AG09319 (cell line): ENCODE data around the gene MLF2.

Experiments used
- DNase-seq: peaks from one replicate; pipeline ENCODE4 v3.0.0-alpha.2; 2010; ENCODE audit warnings: low read depth; ENCODE audit errors: extremely low read depth
- TF ChIP-seq, protein P1 (sequence below): IDR thresholded peaks from 2 replicates; pipeline ENCODE4 v1.5.1; 2011; ENCODE audit warnings: low read depth, mild to moderate bottlenecking, inconsistent platforms, low read length, moderate library complexity

MLF2 gene

DNA sequence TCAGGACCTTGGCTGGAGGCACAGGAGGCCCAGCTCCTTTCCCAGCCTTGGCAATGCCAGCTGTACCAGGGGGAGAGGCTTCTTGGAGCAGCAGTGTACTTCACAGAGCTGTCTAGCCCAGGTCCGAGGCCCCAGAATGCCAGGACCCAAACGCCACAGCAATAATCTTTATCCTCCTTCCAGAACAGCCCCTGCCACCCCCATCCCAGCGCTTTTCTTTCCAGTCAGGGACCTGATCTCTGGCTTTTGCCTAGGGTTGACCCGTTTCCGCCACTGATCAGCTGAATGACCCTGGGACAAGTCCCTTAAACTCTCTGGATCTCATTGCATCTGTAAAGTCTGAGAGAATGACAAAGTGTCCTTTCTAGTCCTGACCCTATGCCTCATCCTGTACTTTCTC, 24.4 kb upstream of the MLF2 start:
- TF ChIP-seq, protein P1, sequence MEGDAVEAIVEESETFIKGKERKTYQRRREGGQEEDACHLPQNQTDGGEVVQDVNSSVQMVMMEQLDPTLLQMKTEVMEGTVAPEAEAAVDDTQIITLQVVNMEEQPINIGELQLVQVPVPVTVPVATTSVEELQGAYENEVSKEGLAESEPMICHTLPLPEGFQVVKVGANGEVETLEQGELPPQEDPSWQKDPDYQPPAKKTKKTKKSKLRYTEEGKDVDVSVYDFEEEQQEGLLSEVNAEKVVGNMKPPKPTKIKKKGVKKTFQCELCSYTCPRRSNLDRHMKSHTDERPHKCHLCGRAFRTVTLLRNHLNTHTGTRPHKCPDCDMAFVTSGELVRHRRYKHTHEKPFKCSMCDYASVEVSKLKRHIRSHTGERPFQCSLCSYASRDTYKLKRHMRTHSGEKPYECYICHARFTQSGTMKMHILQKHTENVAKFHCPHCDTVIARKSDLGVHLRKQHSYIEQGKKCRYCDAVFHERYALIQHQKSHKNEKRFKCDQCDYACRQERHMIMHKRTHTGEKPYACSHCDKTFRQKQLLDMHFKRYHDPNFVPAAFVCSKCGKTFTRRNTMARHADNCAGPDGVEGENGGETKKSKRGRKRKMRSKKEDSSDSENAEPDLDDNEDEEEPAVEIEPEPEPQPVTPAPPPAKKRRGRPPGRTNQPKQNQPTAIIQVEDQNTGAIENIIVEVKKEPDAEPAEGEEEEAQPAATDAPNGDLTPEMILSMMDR, result no peak
- no peak for DNase-seq

DNA sequence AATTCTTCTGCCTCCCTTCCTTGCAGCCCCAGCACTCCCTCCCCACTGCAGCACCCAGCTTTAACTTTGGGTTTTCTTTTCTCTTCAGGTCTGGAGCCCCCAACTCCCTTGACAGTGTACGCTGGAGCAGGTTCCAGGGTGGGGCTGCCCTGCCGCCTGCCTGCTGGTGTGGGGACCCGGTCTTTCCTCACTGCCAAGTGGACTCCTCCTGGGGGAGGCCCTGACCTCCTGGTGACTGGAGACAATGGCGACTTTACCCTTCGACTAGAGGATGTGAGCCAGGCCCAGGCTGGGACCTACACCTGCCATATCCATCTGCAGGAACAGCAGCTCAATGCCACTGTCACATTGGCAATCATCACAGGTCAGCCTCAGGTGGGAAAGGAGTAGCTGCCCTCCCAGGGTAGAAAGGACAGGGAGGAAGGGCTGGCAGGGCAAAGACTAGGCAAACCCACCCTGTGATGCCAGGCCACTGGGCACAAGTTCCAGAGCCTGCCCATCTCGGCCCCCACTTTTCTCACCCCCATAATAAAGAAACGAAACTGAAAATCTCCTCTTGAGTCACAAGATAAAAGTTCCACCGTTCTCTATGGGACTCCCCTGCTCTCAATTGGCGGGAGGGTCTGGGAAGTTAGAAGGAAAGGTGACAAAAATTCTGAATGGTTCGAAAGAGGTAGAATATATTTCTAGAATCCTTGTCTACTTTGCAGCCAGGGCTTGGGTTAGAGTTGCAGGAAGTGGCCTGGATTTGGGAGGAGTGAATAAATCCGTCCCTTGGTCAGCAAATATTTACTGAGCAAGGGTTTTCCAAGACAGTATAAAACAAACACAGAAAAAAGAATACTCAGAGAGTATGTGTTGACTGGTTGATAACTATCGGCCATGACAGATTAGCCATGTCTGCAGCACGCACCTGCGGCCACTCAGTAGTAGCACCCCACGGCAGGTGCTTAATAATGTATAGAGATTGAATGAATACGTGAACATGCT, 22.5 kb upstream of the MLF2 start:
- no peak for DNase-seq

DNA sequence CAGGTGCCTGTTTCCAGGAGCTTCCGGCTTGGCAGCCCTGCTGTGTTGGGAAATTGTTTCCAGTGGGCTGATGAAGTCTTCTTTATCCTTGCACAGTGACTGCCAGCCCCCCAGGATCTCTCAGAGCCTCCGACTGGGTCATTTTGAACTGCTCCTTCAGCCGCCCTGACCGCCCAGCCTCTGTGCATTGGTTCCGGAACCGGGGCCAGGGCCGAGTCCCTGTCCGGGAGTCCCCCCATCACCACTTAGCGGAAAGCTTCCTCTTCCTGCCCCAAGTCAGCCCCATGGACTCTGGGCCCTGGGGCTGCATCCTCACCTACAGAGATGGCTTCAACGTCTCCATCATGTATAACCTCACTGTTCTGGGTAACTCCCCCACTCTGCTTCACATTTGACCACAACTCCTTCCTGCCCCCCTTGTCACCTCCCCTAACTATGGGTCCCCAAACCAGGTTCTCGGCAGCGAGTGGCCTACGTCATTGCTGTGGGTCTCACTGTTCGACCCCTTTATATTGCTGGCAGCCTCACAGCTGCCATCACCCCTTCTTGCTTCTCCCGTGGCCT, 21.6 kb upstream of the MLF2 start:
- no peak for DNase-seq
- TF ChIP-seq, protein P1, result no peak

More for the DNA sequence above, 22.5 kb upstream of the MLF2 start:
- TF ChIP-seq, protein P1, result no peak

DNA sequence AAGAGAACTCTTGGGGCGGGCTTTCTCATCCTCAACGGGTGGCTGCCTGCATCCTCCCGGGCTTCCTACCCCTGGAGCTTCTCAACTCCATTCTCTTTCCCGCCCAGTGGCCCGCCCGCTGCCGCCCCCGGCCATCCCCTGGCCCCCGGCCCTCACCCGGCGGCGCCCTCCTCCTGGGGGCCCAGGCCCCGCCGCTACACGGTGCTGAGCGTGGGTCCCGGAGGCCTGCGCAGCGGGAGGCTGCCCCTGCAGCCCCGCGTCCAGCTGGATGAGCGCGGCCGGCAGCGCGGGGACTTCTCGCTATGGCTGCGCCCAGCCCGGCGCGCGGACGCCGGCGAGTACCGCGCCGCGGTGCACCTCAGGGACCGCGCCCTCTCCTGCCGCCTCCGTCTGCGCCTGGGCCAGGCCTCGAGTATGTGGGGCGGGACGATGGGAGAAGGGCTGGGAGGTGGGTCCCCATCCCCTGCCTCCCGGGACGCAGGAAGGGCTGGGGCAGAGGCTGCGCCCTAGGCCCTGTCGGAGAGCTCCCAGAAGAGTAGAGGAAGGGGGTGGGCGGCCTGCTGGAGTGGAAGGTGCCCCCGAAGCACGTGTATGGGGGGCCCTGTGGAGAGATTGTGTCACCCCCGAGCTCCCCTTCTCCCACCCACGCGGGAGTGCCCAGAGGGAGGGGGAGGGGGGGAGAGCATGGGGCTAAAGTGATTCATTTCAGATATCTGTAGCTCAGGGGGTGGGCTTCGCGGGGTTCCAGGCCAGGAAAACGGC, 20.8 kb upstream of the MLF2 start:
- TF ChIP-seq, protein P1, result no peak
- no peak for DNase-seq

DNA sequence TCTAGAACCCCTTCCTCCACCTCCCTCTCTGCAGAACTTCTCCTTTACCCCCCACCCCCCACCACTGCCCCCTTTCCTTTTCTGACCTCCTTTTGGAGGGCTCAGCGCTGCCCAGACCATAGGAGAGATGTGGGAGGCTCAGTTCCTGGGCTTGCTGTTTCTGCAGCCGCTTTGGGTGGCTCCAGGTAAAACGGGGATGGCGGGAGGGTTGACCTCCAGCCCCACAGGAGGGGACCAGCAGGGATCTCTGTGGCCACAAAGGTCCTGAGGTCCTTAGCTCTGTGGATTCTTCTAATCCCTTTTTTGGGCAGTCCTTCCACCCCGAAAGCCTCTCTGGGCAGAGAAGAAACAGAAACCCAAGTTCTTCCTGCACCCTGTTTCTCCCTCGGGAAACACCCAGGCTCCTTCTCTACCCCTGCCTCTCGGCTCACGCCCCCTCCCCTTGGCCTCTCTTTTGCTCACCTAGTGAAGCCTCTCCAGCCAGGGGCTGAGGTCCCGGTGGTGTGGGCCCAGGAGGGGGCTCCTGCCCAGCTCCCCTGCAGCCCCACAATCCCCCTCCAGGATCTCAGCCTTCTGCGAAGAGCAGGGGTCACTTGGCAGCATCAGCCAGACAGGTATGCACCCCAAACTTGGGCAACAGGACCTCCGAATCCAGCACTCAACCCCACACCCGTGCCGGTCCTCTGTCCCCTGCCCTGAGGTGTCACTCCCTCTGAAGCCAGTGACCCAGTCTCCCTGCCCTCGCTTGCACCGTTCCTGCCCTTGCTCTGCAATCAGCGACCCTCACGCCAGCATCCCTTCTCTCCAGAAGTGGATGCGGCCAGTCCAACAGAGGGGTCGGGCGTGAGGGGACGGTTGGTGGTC, 20.0 kb upstream of the MLF2 start:
- no peak for DNase-seq
- TF ChIP-seq, protein P1, result no peak

DNA sequence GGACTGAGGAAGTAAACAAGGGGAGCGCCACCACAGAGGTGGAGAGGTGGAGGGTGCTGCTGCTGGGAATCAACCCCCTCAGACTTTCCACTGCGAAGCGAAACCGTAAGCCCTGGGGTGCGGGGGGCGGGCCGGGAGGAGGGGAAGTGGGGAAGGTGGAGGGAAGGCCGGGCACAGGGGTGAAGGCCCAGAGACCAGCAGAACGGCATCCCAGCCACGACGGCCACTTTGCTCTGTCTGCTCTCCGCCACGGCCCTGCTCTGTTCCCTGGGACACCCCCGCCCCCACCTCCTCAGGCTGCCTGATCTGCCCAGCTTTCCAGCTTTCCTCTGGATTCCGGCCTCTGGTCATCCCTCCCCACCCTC, 19.4 kb upstream of the MLF2 start, which contains the start of gene LAG3:
Gene LAG3, plus strand, starts transcription at position 190 of the 365 bp plus-strand sequence. CDS start 333 bp downstream, outside the sequence.
- TF ChIP-seq, protein P1, result no peak
- no peak for DNase-seq
